ENCODE data around the gene DBH. TPM values are rescaled to one million over a fixed set of nuclear protein-coding genes. Genes with fewer than 3 reads are reported as not detected.

DBH gene
- not detected in 5 replicates for total RNA-seq (2022; extraction: Qiagen RNA extraction; ENCODE audit: low read depth)

DNA sequence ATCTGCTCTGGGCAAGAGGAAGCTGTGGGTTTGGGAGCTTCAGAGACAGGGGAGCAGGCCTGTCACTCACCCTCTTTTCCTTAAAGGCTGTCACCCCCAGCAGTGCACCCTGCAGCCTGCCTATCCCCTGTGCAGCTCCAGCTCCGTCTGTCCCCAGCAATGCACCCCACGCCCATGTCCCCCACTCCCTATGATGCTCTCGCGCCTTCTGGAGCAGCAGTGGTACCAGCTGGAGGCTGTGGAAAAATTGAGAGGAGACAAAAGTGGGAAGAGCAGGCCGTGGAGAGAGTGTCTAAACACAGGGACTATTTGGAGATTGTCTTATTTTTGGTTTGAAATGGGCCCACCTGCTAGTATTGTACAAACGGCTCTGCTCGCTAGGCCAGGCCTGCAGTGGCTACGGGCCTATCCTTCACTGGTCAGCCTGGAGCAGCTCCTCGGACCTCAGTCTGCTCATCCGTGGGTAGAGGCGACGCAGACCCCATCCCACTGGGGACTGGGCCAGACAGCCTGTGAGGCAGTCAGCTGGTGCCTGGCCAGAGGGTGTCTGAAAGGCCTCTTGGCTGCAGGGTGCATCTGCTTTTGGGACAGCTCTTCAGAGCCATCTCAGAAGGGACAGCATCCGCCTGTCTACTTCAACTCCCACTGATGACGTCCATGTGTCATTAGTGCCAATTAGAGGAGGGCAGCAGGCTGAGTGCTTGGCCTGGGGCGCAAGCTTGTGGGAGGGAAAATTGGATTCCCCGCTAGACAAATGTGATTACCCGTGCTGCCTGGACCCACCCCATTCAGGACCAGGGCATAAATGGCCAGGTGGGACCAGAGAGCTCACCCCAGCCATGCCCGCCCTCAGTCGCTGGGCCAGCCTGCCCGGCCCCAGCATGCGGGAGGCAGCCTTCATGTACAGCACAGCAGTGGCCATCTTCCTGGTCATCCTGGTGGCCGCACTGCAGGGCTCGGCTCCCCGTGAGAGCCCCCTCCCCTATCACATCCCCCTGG is at the start of gene DBH:
DBH (plus strand) TSS at position 831 of the 999 bp plus-strand sequence; CDS start at position 840, 9 bp downstream.

GRCh38 chr9:133609311-133610098 is 26.7 kb upstream of the DBH start, which contains the start of gene FAM163B:
Gene FAM163B (minus strand): TSS chr9:133609389. CDS start chr9:133580223, 29,166 bp downstream.

Other genes with a start within 250 kb of the DBH start
- 34.3 to 40.3 TPM (median 36.9 TPM) in 5 replicates for gene REXO4, start 218.4 kb upstream of the DBH start, total RNA-seq (2022; extraction: Qiagen RNA extraction; ENCODE audit: low read depth)
- gene ADAMTS13, start 214.0 kb upstream of the DBH start, total RNA-seq (2022; extraction: Qiagen RNA extraction; ENCODE audit: low read depth): 0.33 to 0.97 TPM (median 0.46 TPM) in 5 replicates
- gene CACFD1, start 176.4 kb upstream of the DBH start, total RNA-seq (2022; extraction: Qiagen RNA extraction; ENCODE audit: low read depth): 3.1 to 4.8 TPM (median 4.4 TPM) in 5 replicates
- gene SLC2A6, start 157.3 kb upstream of the DBH start, total RNA-seq (2022; extraction: Qiagen RNA extraction; ENCODE audit: low read depth): 14.5 to 24.2 TPM (median 20.4 TPM) in 5 replicates
- not detected in 5 replicates for gene MYMK, start 111.4 kb upstream of the DBH start, total RNA-seq (2022; extraction: Qiagen RNA extraction; ENCODE audit: low read depth)
- gene ADAMTSL2, start 101.7 kb upstream of the DBH start, total RNA-seq (2022; extraction: Qiagen RNA extraction; ENCODE audit: low read depth): not detected in 5 replicates
- gene FAM163B, start 27.0 kb upstream of the DBH start, total RNA-seq (2022; extraction: Qiagen RNA extraction; ENCODE audit: low read depth): not detected in 5 replicates
- 0.05 to 0.18 TPM (median 0.07 TPM) in 3 of 5 replicates, not detected in the others for gene SARDH, start 102.0 kb downstream of the DBH start, total RNA-seq (2022; extraction: Qiagen RNA extraction; ENCODE audit: low read depth)

Data from A549 treated with RU486 at 1 μM for 4 hours (cell line).